ENCODE measurements around the gene SUMF2. TPM values are rescaled to one million over a fixed set of nuclear protein-coding genes. Genes with fewer than 3 reads are reported as not detected.
"Not testable (repeated sequence)": the region's sequence is repeated elsewhere in the genome, so short reads cannot be mapped to it uniquely, and the experiment has no call there.

The SUMF2 gene
- total RNA-seq, 2 experiments from 2014 or later = 115 to 145 TPM

DNA sequence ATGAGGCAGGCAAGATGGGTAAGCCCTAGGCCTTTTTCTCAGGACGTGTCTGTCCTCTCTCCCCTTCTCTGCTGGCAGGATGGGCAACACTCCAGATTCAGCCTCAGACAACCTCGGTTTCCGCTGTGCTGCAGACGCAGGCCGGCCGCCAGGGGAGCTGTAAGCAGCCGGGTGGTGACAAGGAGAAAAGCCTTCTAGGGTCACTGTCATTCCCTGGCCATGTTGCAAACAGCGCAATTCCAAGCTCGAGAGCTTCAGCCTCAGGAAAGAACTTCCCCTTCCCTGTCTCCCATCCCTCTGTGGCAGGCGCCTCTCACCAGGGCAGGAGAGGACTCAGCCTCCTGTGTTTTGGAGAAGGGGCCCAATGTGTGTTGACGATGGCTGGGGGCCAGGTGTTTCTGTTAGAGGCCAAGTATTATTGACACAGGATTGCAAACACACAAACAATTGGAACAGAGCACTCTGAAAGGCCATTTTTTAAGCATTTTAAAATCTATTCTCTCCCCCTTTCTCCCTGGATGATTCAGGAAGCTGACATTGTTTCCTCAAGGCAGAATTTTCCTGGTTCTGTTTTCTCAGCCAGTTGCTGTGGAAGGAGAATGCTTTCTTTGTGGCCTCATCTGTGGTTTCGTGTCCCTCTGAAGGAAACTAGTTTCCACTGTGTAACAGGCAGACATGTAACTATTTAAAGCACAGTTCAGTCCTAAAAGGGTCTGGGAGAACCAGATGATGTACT is 15.5 kb downstream of the SUMF2 start:
- CTCF ChIA-PET = interaction anchor here (1.0 kb wide), 1 partner anchor 78 kb away, joined by 4 read pairs; no protein-coding TSS in a partner anchor

DNA sequence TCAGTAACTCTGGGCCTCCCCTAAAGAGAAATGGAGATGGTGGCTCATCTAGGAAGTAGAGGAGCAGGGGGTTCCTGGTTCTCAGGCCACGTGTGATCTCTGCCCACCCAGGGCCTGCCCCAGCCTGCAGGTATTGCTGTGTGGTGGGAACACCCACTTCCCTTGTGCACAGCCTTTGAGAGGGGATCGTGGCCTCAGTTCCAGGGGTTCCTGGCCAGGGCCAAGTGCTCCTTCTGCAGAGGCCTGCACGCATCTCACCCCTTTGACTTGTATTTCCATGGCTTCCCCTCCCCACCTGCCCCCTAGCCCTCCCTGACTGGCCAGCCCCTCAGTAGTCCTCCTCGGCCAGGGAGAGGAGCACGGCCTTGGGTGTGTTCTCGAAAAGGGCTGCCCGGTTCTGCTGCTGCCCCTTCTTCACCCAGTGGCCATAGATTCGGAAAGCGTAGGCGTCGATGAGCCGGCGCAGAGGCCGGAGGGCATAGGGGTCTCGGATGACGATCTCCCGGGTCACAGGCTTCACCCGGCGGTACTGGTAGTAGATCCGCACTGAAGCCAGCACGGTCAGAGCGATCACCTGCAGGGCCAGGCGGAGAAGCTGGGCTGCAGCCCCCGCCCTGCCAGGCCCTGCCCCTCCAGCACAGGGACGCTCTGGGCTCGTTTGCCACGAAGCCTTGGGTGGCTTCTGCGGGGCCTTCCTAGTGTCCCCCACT is 16.8 kb downstream of the SUMF2 start:
- H3K9me3 Mint-ChIP-seq (ENCODE audit: low read depth); CTCF ChIA-PET; ATAC-seq; H3K27ac Mint-ChIP-seq; H3K4me3 Mint-ChIP-seq; H3K36me3 Mint-ChIP-seq; H3K4me1 Mint-ChIP-seq; H3K27me3 Mint-ChIP-seq; DNase-seq: not testable (repeated sequence)

More for the DNA sequence above, 15.5 kb downstream of the SUMF2 start:
- DNase-seq (no peak), ATAC-seq (no peak)
- H3K27ac Mint-ChIP-seq = no peak overlapping the region
- H3K36me3 Mint-ChIP-seq = peaks cover 5% of the 10 kb centered on the region
- H3K27me3 Mint-ChIP-seq = no peaks in the 10 kb centered on the region
- H3K4me1 Mint-ChIP-seq = no peaks in the 10 kb centered on the region
- H3K4me3 Mint-ChIP-seq = no peak overlapping the region
- H3K9me3 Mint-ChIP-seq (ENCODE audit: low read depth) = no peaks in the 10 kb centered on the region

DNA sequence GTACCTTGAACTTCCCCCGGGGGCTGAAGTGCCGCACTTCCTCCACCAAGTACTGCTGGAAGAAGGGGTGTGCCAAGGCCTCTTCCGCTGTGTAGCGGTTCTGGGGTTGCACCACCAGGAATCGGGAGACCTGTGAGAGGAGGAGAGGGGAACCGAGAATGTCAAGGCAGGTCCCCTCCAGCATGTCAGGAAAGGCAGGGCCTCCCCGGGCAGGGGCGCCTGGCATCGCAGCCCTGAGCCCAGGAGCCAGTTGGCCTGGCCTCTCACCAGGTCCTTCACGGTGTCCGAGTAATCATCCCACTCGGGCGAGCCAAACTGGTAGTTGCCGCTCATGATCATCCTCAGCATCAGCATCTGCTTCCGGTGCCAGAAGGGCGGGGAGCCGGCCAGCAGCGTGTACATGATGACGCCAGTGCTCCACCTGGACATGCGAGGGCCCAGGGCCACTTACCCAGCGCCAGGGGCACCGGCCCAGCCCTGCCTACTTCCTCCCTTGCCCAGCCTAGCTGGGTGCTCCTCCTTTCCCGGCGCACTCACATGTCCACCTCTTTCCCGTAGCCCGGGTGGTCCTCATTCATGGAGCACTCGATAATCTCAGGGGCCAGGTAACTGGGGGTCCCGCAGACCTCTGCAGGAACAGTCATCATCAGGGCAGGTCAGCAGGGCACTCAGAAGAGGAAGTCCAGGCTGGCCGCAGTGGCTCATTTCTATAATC is 17.7 kb downstream of the SUMF2 start:
- ATAC-seq = no peak

DNA sequence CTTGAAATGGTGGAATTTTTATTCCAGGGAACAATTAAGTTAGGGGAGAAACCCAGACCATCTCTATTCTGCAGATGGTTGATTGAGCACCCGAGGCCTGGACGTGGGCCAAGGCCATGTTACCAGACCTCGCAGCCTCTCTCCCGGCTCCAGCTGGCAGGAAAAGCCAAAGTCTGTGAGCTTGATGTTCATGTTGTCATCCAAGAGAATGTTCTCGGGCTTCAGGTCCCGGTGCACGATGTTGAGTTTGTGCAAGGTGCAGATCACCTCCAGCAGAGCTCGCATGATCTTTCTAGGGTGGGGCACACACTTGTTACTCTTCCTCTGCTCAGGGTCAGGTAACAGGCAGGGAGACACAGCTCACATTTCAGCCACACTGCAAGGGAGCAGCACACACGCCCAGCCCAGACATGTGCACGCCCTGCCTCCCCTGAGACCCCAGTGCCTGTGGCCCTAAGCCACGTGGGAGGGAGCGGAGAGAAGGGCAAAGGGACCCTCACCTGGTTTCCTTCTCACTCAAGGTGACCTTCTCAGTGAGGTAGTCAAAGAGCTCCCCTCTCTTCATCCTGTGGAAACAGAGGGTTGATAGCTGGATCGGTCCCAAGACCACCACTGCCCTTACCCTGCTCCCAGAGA is 19.2 kb downstream of the SUMF2 start:
- ATAC-seq (no peak), DNase-seq (no peak)
- Mint-ChIP-seq H3K9me3 (ENCODE audit: low read depth) (no peaks in the 10 kb centered on the region), H3K27me3 (no peaks in the 10 kb centered on the region), H3K27ac (no peak overlapping the region), H3K4me3 (no peak overlapping the region), H3K4me1 (no peaks in the 10 kb centered on the region), H3K36me3 (peaks cover 1% of the 10 kb centered on the region)
- CTCF ChIA-PET = interaction anchor here (1.0 to 2.3 kb wide), 2 partner anchors 9 to 15 kb away, joined by 3 to 10 read pairs; no protein-coding TSS in a partner anchor

More for the DNA sequence above, 17.7 kb downstream of the SUMF2 start:
- peaks cover under 1% of the 10 kb centered on the region for H3K36me3 Mint-ChIP-seq
- CTCF ChIA-PET = no interaction called here
- no peak overlapping the region for H3K27ac Mint-ChIP-seq
- H3K9me3 Mint-ChIP-seq (ENCODE audit: low read depth) = no peaks in the 10 kb centered on the region
- H3K4me3 Mint-ChIP-seq = no peak overlapping the region
- H3K27me3 Mint-ChIP-seq = no peaks in the 10 kb centered on the region
- no peak for DNase-seq
- H3K4me1 Mint-ChIP-seq = no peaks in the 10 kb centered on the region

DNA sequence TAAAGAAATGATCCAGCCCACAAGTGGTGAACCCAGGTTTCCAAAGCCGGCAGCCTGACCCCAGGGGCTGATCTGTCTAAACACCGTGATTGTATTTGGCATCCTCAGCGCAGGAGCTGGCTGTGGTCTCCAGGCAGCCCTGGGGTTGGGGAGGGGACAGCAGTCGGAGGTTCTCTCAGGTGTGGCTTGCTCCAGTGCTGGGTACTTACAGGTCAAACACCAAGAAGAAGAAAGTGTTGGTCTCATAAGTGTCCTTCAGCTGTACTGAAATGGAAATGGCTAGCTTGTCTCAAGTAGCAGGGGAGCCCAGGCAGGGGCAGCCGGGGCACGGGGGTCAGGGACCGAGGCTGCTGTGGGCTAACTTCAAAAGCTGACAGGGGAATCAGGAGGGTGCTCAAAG is 22.7 kb downstream of the SUMF2 start:
- no peak overlapping the region for H3K4me3 Mint-ChIP-seq

DNA sequence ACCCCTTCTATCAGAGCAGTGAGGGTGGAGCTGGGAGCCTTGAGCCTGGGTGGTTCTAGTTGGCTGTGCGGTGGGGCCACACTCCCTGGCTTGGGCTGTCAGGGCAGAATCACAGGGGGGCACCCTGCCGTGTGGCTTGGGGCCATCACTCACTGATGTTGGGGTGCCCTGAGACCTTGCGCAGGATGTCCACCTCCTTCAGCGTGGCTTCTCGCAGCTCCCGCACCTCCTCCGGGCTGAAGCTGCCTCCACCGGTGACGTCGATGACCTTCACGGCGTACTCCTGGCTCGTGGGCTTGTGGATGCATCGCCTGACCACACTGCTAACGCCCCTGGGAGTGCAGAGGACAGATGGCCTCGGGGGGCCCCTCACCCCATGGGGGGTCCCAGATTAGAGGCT is 23.4 kb downstream of the SUMF2 start:
- ATAC-seq = no peak
- Mint-ChIP-seq H3K9me3 (ENCODE audit: low read depth) (no peaks in the 10 kb centered on the region), H3K36me3 (peaks cover 3% of the 10 kb centered on the region), H3K4me3 (no peak overlapping the region), H3K4me1 (no peaks in the 10 kb centered on the region), H3K27me3 (no peaks in the 10 kb centered on the region), H3K27ac (no peak overlapping the region)
- no peak for DNase-seq
- CTCF ChIA-PET = interaction anchor here (0.7 kb wide), 1 partner anchor 48 kb away, joined by 3 read pairs; no protein-coding TSS in a partner anchor

More for the DNA sequence above, 22.7 kb downstream of the SUMF2 start:
- Mint-ChIP-seq H3K9me3 (ENCODE audit: low read depth) (no peaks in the 10 kb centered on the region), H3K27me3 (no peaks in the 10 kb centered on the region), H3K4me1 (no peaks in the 10 kb centered on the region), H3K27ac (no peak overlapping the region), H3K36me3 (peaks cover 3% of the 10 kb centered on the region)
- DNase-seq (no peak), ATAC-seq (no peak)
- CTCF ChIA-PET = no interaction called here

DNA sequence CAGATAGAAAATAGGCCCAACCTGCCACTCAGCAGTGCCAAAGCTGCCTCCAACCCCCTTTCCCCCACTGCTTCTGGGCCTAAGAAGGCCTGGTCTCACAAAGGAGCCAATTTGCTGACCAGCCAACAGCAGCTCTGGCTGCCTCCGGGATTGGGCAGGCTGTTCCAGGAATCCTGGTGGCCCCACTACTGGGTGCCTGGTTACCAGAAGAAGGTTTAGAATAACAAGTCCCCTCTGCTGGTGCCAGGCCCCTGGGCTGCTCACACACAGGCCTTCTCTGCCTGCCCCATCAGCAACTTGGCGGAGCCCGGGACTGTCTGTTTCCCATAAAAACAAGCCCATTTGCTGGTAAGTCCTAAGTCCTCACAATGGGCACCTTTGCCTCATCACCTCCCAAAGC is 27.5 kb downstream of the SUMF2 start:
- CTCF ChIA-PET = interaction anchor here (1.0 to 2.1 kb wide), 2 partner anchors 18 to 40 kb away, joined by 3 to 4 read pairs; partner anchors contain the start of genes CCT6A and PSPH
- H3K9me3 Mint-ChIP-seq (ENCODE audit: low read depth) = no peaks in the 10 kb centered on the region
- DNase-seq (no peak), ATAC-seq (no peak)
- no peak overlapping the region for H3K4me3 Mint-ChIP-seq
- peaks cover 7% of the 10 kb centered on the region for H3K36me3 Mint-ChIP-seq
- peaks cover 3% of the 10 kb centered on the region for H3K4me1 Mint-ChIP-seq
- no peaks in the 10 kb centered on the region for H3K27me3 Mint-ChIP-seq
- H3K27ac Mint-ChIP-seq = no peak overlapping the region

DNA sequence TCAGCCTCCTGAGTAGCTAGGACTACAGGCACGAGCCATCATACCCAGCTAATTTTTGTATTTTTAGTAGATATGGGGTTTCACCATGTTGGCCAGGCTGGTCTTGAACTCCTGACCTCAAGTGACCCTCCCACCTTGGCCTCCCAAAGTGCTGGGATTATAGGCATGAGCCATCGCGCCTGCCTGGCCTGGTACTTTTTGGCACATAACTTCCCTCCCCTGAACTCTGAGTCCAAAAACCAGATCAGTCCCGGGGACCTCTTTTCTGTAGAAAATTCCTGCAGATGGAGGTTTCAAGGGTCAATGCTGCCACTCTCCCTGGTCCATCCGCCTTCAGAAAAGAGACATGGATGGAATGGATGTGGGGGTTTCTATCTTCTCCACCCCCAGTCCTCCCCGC is 28.3 kb downstream of the SUMF2 start:
- H3K9me3 Mint-ChIP-seq (ENCODE audit: low read depth); H3K4me1 Mint-ChIP-seq: not testable (repeated sequence)

DNA sequence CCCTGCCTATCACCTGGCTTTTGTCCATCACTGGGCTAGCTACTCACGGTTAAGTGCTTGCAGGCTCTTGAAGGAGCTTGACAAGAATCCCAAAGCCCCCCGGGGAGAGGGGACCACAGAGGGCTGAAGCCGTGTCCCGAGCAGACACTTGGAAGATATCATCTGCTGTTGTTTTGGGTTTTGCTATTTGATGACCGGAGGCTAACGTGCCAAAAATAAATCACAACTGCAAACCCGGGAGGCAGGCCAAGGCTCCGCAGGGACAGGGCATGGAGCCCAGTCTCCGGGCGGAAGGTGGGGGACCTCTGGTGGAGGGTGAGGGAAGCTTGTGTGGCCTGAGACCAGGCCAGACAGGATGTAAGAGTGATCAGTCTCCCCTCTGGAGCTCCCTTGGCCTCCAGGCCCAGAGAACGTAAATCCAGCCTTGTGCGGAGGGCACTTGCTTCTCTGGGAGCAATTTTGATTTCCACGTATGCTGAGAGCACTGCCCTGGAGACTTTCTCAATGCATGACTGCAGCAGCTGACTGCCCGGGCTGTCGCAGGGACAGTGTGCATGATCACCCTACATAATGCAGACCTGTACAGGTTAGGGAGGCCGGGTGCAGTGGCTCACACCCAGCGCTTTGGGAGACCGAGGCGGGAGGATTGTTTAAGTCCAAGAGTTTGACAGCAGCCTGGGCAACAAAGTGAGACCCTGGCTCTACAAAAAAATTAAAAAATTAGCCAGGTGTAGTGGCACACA is 28.9 kb downstream of the SUMF2 start, which contains the start of gene PHKG1:
Gene PHKG1 (minus strand): TSS at position 164 of the 743 bp plus-strand sequence. CDS start 4,011 bp downstream, outside the sequence.
- H3K9me3 Mint-ChIP-seq (ENCODE audit: low read depth) = no peaks in the 10 kb centered on the region
- peaks cover 5% of the 10 kb centered on the region for H3K4me1 Mint-ChIP-seq
- ATAC-seq = no peak
- H3K4me3 Mint-ChIP-seq = no peak within 1 kb of the TSS
- H3K36me3 Mint-ChIP-seq = peaks cover 8% of the 10 kb centered on the region
- DNase-seq = no peak
- H3K27me3 Mint-ChIP-seq = no peaks in the 10 kb centered on the region
- CTCF ChIA-PET = interaction anchor here (2.1 kb wide), 1 partner anchor 19 kb away, joined by 4 read pairs; no protein-coding TSS in a partner anchor
- no peak within 1 kb of the TSS for H3K27ac Mint-ChIP-seq

More for the DNA sequence above, 28.3 kb downstream of the SUMF2 start:
- H3K36me3 Mint-ChIP-seq, DNase-seq, H3K27me3 Mint-ChIP-seq, H3K27ac Mint-ChIP-seq, H3K4me3 Mint-ChIP-seq, ATAC-seq: not testable (repeated sequence)
- CTCF ChIA-PET = interaction anchor here (1.0 to 2.1 kb wide), 2 partner anchors 18 to 41 kb away, joined by 3 to 4 read pairs; partner anchors contain the start of genes CCT6A and PSPH

DNA sequence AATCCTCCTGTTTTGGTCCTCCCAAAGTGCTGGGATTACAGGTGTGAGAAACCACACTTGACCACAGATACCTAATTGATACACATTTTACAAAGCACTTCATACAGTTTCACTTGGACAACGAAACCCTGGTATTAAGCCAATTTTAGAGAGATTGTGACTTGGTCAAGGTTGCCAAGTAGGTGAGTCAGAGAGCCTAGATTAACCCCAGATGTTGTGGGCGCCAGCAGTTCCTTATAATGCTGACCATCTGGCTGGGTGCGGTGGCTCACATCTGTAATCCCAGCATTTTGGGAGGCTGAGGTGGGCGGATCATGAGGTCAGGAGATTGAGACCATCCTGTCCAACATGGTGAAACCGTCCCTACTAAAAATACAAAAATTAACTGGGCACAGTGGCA is 33.6 kb downstream of the SUMF2 start:
- no peaks in the 10 kb centered on the region for H3K9me3 Mint-ChIP-seq (ENCODE audit: low read depth)
- no peak overlapping the region for H3K27ac Mint-ChIP-seq
- no peaks in the 10 kb centered on the region for H3K27me3 Mint-ChIP-seq
- H3K4me1 Mint-ChIP-seq = peaks cover 7% of the 10 kb centered on the region
- peaks cover 27% of the 10 kb centered on the region for H3K36me3 Mint-ChIP-seq
- no peak for DNase-seq
- no peak for ATAC-seq
- no peak overlapping the region for H3K4me3 Mint-ChIP-seq
- CTCF ChIA-PET = no interaction called here

DNA sequence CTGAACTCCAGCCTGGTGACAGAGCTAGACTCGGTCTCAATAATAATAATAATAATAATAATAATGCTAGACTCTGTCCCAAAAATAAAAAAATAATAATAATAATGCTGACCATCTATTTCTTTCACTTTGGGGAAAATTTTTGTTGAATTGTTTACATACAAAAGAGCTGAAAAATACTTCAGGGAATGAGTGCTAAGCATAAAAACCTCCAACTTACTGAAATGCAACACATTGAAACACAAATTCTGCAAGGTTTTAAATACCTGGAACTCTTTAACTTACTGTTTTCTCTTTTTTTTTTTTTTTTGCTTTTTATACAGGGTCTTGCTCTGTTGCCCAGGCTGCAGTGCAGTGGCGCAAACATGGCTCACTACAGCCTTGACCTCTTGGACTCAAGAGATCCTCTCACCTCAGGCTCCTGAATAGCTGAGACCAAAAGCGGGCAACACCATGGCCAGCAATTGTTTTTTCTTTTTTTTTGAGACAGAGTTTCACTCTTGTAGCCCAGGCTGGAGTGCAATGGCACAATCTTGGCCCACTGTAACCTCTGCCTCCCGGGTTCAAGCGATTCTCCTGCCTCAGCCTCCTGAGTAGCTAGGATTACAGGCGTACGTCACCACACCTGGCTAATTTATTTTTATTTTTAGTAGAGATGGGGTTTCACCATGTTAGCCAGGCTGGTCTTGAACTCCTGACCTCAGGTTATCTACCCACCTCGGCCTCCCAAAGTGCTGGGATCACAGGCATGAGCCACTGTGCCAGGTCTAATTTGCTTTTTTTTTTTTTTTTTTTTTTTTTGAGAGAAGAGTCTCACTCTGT is 34.3 kb downstream of the SUMF2 start:
- H3K9me3 Mint-ChIP-seq (ENCODE audit: low read depth); ATAC-seq; H3K27me3 Mint-ChIP-seq; H3K27ac Mint-ChIP-seq; DNase-seq; CTCF ChIA-PET; H3K4me3 Mint-ChIP-seq; H3K4me1 Mint-ChIP-seq: not testable (repeated sequence)
- H3K36me3 Mint-ChIP-seq = peaks cover 30% of the 10 kb centered on the region

DNA sequence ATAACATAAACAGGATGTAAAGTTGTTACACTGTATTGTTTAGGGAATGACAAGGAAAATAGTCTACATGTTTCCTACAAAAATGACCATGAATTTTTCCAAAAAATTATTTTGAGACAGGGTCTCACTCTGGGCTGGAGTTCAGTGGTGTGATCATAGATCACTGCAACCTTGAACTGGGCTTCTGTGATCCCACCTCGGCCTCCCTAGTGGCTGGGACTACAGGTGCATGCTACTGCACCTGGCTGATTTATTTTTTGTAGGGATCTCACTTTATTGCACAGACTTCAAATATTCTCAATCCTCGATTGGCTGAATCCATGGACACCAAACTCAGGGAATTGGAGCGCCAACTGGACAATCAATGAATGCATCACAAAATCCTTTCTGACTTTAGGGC is 35.6 kb downstream of the SUMF2 start:
- DNase-seq (no peak), ATAC-seq (no peak)
- CTCF ChIA-PET = no interaction called here
- peaks cover 13% of the 10 kb centered on the region for H3K4me1 Mint-ChIP-seq
- H3K27ac Mint-ChIP-seq = no peak overlapping the region
- no peak overlapping the region for H3K4me3 Mint-ChIP-seq
- no peaks in the 10 kb centered on the region for H3K9me3 Mint-ChIP-seq (ENCODE audit: low read depth)
- no peaks in the 10 kb centered on the region for H3K27me3 Mint-ChIP-seq
- H3K36me3 Mint-ChIP-seq = peaks cover 37% of the 10 kb centered on the region

Data from activated CD8-positive, alpha-beta memory T cell treated with anti-CD3 and anti-CD28 coated beads, Interleukin-2, amount 10 ng/mL, durations not matched to agents 7 days and 5 days (primary cell).